ENCODE measurements around the gene ADTRP.

The ADTRP gene, protein sequence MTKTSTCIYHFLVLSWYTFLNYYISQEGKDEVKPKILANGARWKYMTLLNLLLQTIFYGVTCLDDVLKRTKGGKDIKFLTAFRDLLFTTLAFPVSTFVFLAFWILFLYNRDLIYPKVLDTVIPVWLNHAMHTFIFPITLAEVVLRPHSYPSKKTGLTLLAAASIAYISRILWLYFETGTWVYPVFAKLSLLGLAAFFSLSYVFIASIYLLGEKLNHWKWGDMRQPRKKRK

GRCh38 chr6:11778648-11779328 lies at the start of gene ADTRP:
Gene ADTRP (minus strand): TSS chr6:11778803. CDS start chr6:11778759, 44 bp downstream.
- no peak within 1 kb of the TSS for H3K4me3 ChIP-seq (ENCODE audit: low read depth, low read length)

GRCh38 chr6:11826779-11827178 lies 48.2 kb upstream of the ADTRP start:
- H3K4me3 ChIP-seq (ENCODE audit: low read depth, low read length), result no peak overlapping the region

DNA sequence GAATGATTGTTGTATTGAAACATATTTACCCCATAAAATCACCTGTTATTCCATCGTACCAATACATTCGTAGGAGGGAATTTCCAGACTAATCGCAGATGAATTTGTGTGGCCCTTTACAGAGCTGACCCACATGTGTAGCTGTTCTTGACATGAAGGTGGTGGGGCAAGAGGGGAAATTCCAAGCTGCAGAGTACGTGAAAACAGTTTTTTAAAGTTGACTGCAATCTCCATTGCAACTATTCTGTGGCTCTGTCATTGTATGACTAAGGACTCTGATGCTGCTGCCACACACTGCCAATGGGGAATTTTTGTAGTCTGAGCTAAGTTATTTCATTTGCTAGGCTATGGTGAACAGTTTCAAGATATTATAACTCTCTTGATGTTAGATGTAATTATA lies 46.4 kb upstream of the ADTRP start:
- H3K4me3 ChIP-seq (ENCODE audit: low read depth, low read length), result no peak overlapping the region

DNA sequence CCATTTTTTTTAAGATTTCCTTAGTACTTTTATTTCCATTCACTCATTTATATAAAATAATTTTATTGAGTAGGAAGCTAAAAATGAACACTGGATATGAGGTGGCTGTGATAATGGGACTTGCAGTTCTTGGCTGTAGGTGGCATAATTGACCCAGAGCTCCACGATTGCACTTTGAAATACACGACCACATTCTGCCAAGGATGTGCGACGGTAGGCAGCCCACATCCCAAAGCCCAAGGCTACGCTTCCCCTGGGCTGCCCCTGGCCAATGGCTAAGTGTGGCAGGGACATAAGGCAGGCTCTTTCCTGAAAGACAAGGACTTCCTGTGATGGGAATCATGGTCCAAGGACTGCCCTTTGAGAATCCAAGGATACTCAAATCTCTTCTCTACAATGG lies 43.7 kb upstream of the ADTRP start:
- no peak overlapping the region for H3K4me3 ChIP-seq (ENCODE audit: low read depth, low read length)

- H3K4me3 ChIP-seq (ENCODE audit: low read depth, low read length), result no peak overlapping the region
Observed at GRCh38 chr6:11821781-11822180, 43.2 kb upstream of the ADTRP start.

DNA sequence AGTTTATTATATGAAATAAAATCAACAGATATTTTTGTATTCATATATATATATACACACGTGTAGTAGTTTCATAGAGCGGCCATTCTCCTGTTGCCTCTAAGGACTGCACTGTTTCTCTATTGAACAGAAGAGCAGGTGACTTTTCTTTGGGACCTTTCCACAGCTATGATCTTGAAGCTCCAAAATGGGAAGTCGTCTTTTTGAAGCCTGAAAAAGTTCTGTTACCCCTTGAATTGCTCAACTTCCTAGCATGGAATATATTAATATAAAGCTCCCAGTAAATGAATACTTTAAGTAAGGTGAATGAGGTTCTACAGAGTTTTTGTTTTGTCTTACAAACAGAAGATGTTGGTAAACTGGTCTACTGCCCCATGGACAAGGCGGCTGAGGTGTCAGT lies 42.2 kb upstream of the ADTRP start:
- H3K4me3 ChIP-seq (ENCODE audit: low read depth, low read length), result no peak overlapping the region

GRCh38 chr6:11819486-11819885 lies 40.9 kb upstream of the ADTRP start:
- no peak overlapping the region for H3K4me3 ChIP-seq (ENCODE audit: low read depth, low read length)

- no peak overlapping the region for H3K4me3 ChIP-seq (ENCODE audit: low read depth, low read length)
Observed at GRCh38 chr6:11815231-11815630, 36.6 kb upstream of the ADTRP start.

- H3K4me3 ChIP-seq (ENCODE audit: low read depth, low read length), result no peak overlapping the region
Observed at GRCh38 chr6:11814819-11815218, 36.2 kb upstream of the ADTRP start.

DNA sequence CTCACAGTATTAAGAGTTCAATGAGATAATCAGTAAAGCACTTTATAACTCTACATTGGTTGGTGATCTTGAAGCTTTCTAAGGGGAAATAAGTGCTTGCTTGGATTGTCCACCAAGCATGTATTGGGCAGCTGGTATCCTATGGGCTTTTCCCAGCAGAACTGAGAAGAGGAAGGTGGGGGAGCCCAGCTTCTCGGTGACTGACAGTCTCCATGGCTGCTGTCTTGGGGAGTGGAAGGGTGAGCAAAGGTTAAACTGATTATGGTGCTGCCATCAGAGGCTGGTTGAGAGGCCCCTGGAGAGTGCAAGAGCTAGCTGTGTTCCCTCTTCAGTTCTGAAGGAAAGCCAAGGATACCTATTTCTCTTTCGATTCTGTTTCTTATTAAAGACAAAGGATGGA lies 35.5 kb upstream of the ADTRP start:
- no peak overlapping the region for H3K4me3 ChIP-seq (ENCODE audit: low read depth, low read length)

DNA sequence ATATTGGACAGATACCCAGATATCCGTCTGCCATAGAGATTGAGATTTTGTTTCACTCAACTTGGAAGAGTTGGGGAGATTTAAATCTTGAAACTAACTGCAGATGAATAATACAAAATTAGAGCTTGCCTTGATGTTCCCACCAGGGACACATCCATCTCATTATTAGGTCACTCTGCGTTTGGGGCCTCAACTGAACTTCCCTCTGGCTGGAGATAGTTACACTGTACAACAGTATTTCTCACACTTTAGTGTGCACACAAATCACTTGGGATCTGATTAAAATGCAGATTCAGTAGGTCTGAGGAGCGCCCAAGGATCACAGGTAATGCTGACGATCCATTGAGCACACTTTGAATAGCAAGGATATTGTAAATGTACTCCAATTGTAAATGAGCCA lies 35.0 kb upstream of the ADTRP start:
- H3K4me3 ChIP-seq (ENCODE audit: low read depth, low read length), result no peak overlapping the region

DNA sequence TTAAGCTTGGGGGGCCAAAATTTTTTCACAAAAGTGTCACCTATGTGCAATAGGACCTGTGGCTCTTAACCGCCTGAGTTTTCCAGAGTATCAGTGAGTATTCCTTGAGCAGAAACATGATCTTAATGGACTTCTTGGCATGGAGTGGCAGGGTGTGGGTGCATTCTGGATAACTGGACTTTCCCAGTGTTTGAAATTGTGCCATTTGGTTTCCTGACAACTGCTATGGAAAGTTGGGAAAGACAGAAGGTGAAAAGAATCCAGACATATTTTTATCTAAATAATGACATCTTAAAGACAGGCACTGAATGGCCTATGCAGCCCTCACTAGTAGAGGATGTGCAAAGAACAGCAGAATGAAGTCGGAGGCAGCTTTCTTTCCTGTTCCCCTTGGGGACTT lies 34.3 kb upstream of the ADTRP start:
- H3K4me3 ChIP-seq (ENCODE audit: low read depth, low read length), result no peak overlapping the region

GRCh38 chr6:11812439-11812838 lies 33.8 kb upstream of the ADTRP start:
- H3K4me3 ChIP-seq (ENCODE audit: low read depth, low read length), result no peak overlapping the region

GRCh38 chr6:11811644-11812264 lies 33.2 kb upstream of the ADTRP start:
- H3K4me3 ChIP-seq (ENCODE audit: low read depth, low read length), result no peak overlapping the region

- no peak overlapping the region for H3K4me3 ChIP-seq (ENCODE audit: low read depth, low read length)
Observed at GRCh38 chr6:11810854-11811643, 32.4 kb upstream of the ADTRP start.

- no peak overlapping the region for H3K4me3 ChIP-seq (ENCODE audit: low read depth, low read length)
Observed at GRCh38 chr6:11810039-11810541, 31.5 kb upstream of the ADTRP start.

- no peak overlapping the region for H3K4me3 ChIP-seq (ENCODE audit: low read depth, low read length)
Observed at GRCh38 chr6:11808054-11808453, 29.5 kb upstream of the ADTRP start.

DNA sequence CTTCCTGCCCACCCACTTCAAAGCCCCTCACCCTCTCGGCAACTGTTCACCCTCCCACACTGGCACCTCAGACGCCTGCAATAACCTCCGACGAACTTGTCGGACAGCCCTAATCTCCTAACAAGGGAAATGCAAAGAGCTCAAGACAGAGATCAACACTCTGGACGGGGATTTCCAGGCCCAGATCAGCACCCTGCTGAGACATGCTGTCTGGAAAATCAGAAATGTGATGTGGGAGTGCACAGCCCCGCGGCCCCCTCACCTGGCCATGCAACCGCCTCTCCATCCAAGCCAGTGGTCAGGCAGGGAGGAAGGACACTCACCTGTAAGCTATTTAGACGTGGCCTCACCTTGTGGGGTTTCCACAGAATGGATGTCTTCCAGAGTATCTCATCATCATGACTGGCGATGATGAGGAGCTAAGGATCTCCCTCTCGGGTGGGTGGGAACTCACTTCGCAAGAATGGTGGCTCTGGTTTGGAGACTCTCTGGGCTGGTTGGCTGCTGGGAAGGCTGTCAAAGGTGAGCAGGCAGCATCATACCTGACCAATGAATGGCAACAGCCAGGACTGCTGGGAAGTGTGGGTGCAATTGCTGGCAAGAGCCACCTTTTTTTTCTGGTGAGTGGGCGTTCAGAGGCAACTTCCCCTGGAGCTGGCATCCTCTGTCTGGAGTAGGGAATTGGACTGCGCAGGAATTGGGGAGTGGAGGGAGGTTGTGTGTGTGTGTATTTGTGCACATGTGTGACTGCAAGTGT lies 28.1 kb upstream of the ADTRP start:
- H3K4me3 ChIP-seq (ENCODE audit: low read depth, low read length), result no peak overlapping the region

- no peak overlapping the region for H3K4me3 ChIP-seq (ENCODE audit: low read depth, low read length)
Observed at GRCh38 chr6:11805259-11806053, 26.9 kb upstream of the ADTRP start.

DNA sequence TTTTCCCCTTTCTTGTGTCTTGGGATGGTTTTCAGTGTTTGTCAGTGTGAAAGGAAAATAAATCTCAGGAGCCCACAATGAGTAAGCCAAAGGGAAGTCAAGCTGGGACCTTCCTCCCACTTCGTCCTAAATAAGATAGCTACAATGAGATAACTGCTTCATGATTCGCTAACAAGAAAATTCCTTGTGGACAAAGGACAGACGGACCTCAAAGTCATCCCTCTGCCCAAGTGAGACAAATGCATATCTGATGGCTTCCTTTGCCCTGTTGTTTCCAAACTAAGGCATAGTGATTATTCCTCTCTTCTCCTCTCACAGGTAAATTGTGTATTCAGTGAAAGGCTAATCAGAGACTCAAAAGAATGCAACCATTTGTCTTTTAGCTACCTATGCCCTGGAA lies 26.1 kb upstream of the ADTRP start:
- H3K4me3 ChIP-seq (ENCODE audit: low read depth, low read length), result no peak overlapping the region

All from iPS-11a (cell line).